A549 (cell line): ENCODE results near the gene ARMH1. TPM values are rescaled to one million over a fixed set of nuclear protein-coding genes. Genes with fewer than 3 reads are reported as not detected.
A peak's percentile ranks its signal among the peaks of the same experiment; 100 is the strongest.

Source experiments
- ATAC-seq, 2 experiments: fragments of 200-7000 bp in 1 of 2; fragments of >200 bp in 1 of 2; cut with Nextera tagmentation in 1 of 2; cut with Tn5 transposase in 1 of 2; 3 replicates each; pipeline versions ENCODE4 v1.8.0 to v1.9.1; 2018 to 2020; ENCODE audit warnings: mild to moderate bottlenecking in 1 of 2, moderate library complexity in 1 of 2
- CTCF ChIA-PET: fragments of 300-600 bp; sonication (Branson Sonifier 250); formaldehyde crosslinking; extraction: SDS; loops from one replicate; lab custom pipeline; 2021; ENCODE audit warnings: antibody characterized with exemption, inconsistent platforms; lab: Yijun Ruan, JAX
- POLR2A ChIA-PET: fragments of 350-600 bp; formaldehyde crosslinking; extraction: SDS; loops from one replicate; lab custom pipeline; 2021; ENCODE audit warnings: antibody characterized with exemption, inconsistent platforms; lab: Yijun Ruan, JAX
- DNase-seq, 2 experiments: peaks; one replicate each; pipeline versions ENCODE4 v3.0.0 to v3.0.0-alpha.2; 2011 to 2016; ENCODE audit warnings: low read depth in 1 of 2, low spot score in 1 of 2
- FAIRE-seq: peaks from 2 replicates; lab custom pipeline; 2011; peaks lifted over from hg19 to GRCh38; lab: Jason Lieb, UNC
- H3K27ac ChIP-seq, 2 experiments: fragments of >200 bp; sonication (Bioruptor Twin); formaldehyde crosslinking; 3 replicates each; pipeline ENCODE4 v1.5.1; 2016 to 2017
- H3K4me1 ChIP-seq: fragments of >200 bp; sonication (Bioruptor Twin); formaldehyde crosslinking; 3 replicates; pipeline ENCODE4 v1.6.1; 2016
- H3K4me2 ChIP-seq: fragments of >200 bp; sonication (Bioruptor Twin); formaldehyde crosslinking; 3 replicates; pipeline ENCODE4 v1.6.1; 2016
- H3K4me3 ChIP-seq: fragments of >200 bp; sonication (Bioruptor Twin); formaldehyde crosslinking; 3 replicates; pipeline ENCODE4 v1.5.1; 2016
- H3K9me3 ChIP-seq: fragments of >200 bp; sonication (Bioruptor Twin); formaldehyde crosslinking; 3 replicates; pipeline ENCODE4 v1.6.1; 2016
- CBX2 ChIP-seq: fragments of 200-600 bp; sonication (generic); IDR thresholded peaks from 2 replicates; pipeline ENCODE4 v1.6.1; 2016; ENCODE audit warnings: low read depth, mild to moderate bottlenecking, borderline replicate concordance
- CHD2 ChIP-seq: fragments of 150-350 bp; IDR thresholded peaks from 2 replicates; pipeline ENCODE4 v1.6.1; 2014; ENCODE audit warnings: low read length; ENCODE audit not compliant: partially characterized antibody
- EHF ChIP-seq: fragments of 250-450 bp; sonication (Bioruptor Pico); IDR thresholded peaks from 2 replicates; pipeline ENCODE4 v1.5.0; 2020; ENCODE audit warnings: mild to moderate bottlenecking
- EHMT2 ChIP-seq: fragments of 200-600 bp; sonication (generic); IDR thresholded peaks from 2 replicates; pipeline ENCODE4 v1.6.1; 2016; ENCODE audit warnings: antibody characterized with exemption, low read depth, mild to moderate bottlenecking, moderate library complexity
- FOSB ChIP-seq: fragments of 250-450 bp; sonication (Bioruptor Pico); IDR thresholded peaks from 2 replicates; pipeline ENCODE4 v1.5.0; 2020; ENCODE audit warnings: mild to moderate bottlenecking, moderate library complexity
- FOSL2 ChIP-seq, 2 experiments: fragments of 450-650 bp in 1 of 2; fragments of >200 bp in 1 of 2; sonication (Bioruptor Twin) in 1 of 2; formaldehyde crosslinking; IDR thresholded peaks; 2 replicates each; pipeline versions ENCODE4 v1.5.0 to v1.6.1; 2016 to 2020; ENCODE audit warnings: mild to moderate bottlenecking in 1 of 2, moderate library complexity in 1 of 2
- GATA3 ChIP-seq: IDR thresholded peaks from 2 replicates; pipeline ENCODE4 v1.6.1; 2012; ENCODE audit warnings: borderline replicate concordance
- HOXB5 ChIP-seq: fragments of 250-450 bp; sonication (Bioruptor Pico); IDR thresholded peaks from 2 replicates; pipeline ENCODE4 v1.5.0; 2020; ENCODE audit warnings: mild to moderate bottlenecking, moderate library complexity
- KDM1A ChIP-seq: fragments of 200-600 bp; sonication (generic); IDR thresholded peaks from 2 replicates; pipeline ENCODE4 v1.6.1; 2016; ENCODE audit warnings: low read depth, mild to moderate bottlenecking
- MAX ChIP-seq: IDR thresholded peaks from 2 replicates; pipeline ENCODE4 v1.6.1; 2012
- MAZ ChIP-seq: fragments of 150-350 bp; IDR thresholded peaks from 2 replicates; pipeline ENCODE4 v1.6.1; 2014; ENCODE audit warnings: antibody characterized with exemption, low read depth, low read length, borderline replicate concordance
- MYC ChIP-seq: IDR thresholded peaks from 2 replicates; pipeline ENCODE4 v1.6.1; 2012; ENCODE audit warnings: mild to moderate bottlenecking, inconsistent platforms, low read length, improper control_type of control experiment, borderline replicate concordance
- PBX3 ChIP-seq: IDR thresholded peaks from 2 replicates; pipeline ENCODE4 v1.6.1; 2012
- PHF8 ChIP-seq: fragments of 200-600 bp; sonication (generic); IDR thresholded peaks from 2 replicates; pipeline ENCODE4 v1.6.1; 2016; ENCODE audit warnings: low read depth, mild to moderate bottlenecking, antibody characterized with exemption, moderate library complexity, borderline replicate concordance
- POLR2A ChIP-seq: IDR thresholded peaks from 2 replicates; pipeline ENCODE4 v1.6.1; 2012; ENCODE audit warnings: mild to moderate bottlenecking, low read length
- RAD21 ChIP-seq, 2 experiments: fragments of >200 bp in 1 of 2; sonication (Bioruptor Twin) in 1 of 2; formaldehyde crosslinking in 1 of 2; IDR thresholded peaks in 1 of 2; conservative IDR thresholded peaks in 1 of 2; 2 replicates in 1 of 2; 3 replicates in 1 of 2; pipeline ENCODE4 v1.6.1; 2012 to 2018; ENCODE audit warnings: inconsistent platforms in 1 of 2
- RCOR1 ChIP-seq: fragments of 150-350 bp; IDR thresholded peaks from 2 replicates; pipeline ENCODE4 v1.6.1; 2014; ENCODE audit warnings: antibody characterized with exemption, low read length, low read depth
- RFX5 ChIP-seq: fragments of 450-650 bp; IDR thresholded peaks from 2 replicates; pipeline ENCODE4 v1.7.1; 2014; ENCODE audit warnings: antibody characterized with exemption, mild to moderate bottlenecking, moderate library complexity
- TFCP2L1 ChIP-seq: fragments of 250-450 bp; sonication (Bioruptor Pico); IDR thresholded peaks from 2 replicates; pipeline ENCODE4 v1.5.0; 2021; ENCODE audit warnings: mild to moderate bottlenecking
- TP53 ChIP-seq: fragments of 250-450 bp; sonication (Bioruptor Pico); IDR thresholded peaks from 2 replicates; pipeline ENCODE4 v1.5.0; 2021; ENCODE audit warnings: mild to moderate bottlenecking, moderate library complexity
- ZC3H11A ChIP-seq: fragments of 450-650 bp; IDR thresholded peaks from 2 replicates; pipeline ENCODE4 v1.6.1; 2014; ENCODE audit warnings: antibody characterized with exemption, mild to moderate bottlenecking
- ZSCAN20 ChIP-seq: fragments of 250-450 bp; sonication (Bioruptor Pico); IDR thresholded peaks from 2 replicates; pipeline ENCODE4 v1.8.0; 2022; ENCODE audit warnings: mild to moderate bottlenecking, moderate library complexity
- WGBS: methylation state at CpG from one replicate; pipeline ENCODE4 v1.1.6; 2017; ENCODE audit errors: missing lambda C conversion rate; 5-methylcytosine and 5-hydroxymethylcytosine counted together
- polyA plus RNA-seq, 4 experiments: library from polyadenylated mRNA; depleted of rRNA in 3 of 4; stranded (reverse); fragments of >200 nt; fragmentation: RNase III in 1 of 4; extraction: RNeasy Plus Mini Kit Qiagen cat#74134 plus additional on column Dnase treatment in 1 of 4; gene quantifications; 2 replicates in 3 of 4; 3 replicates in 1 of 4; pipeline ENCODE4 v1.2.3, GENCODE V29; 2011 to 2017
- TF ChIP-seq, protein P1 (sequence below): fragments of 250-450 bp; sonication (Bioruptor Pico); IDR thresholded peaks from 2 replicates; pipeline ENCODE4 v1.5.0; 2021; ENCODE audit warnings: mild to moderate bottlenecking, moderate library complexity, borderline replicate concordance
- TF ChIP-seq, protein P2 (sequence below): fragments of >200 bp; sonication (Bioruptor Twin); formaldehyde crosslinking; IDR thresholded peaks from 3 replicates; pipeline ENCODE4 v1.5.1; 2016
- TF ChIP-seq, protein P3 (sequence below): fragments of 200-600 bp; sonication (generic); IDR thresholded peaks from 2 replicates; pipeline ENCODE4 v1.6.1; 2016; ENCODE audit warnings: antibody characterized with exemption, mild to moderate bottlenecking, moderate library complexity

ARMH1 gene
- polyA plus RNA-seq, 2 of the 4 experiments (the other 2 are of a cell fraction) = 2.4 to 2.7 TPM

- TF ChIP-seq, protein P1, sequence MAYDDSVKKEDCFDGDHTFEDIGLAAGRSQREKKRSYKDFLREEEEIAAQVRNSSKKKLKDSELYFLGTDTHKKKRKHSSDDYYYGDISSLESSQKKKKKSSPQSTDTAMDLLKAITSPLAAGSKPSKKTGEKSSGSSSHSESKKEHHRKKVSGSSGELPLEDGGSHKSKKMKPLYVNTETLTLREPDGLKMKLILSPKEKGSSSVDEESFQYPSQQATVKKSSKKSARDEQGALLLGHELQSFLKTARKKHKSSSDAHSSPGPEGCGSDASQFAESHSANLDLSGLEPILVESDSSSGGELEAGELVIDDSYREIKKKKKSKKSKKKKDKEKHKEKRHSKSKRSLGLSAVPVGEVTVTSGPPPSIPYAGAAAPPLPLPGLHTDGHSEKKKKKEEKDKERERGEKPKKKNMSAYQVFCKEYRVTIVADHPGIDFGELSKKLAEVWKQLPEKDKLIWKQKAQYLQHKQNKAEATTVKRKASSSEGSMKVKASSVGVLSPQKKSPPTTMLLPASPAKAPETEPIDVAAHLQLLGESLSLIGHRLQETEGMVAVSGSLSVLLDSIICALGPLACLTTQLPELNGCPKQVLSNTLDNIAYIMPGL (CRISPR knock-in tag) = no peak
- no peak for TF ChIP-seq HOXB5 (CRISPR knock-in tag)
- TF ChIP-seq KDM1A = no peak
- no peak for TF ChIP-seq ZSCAN20 (CRISPR knock-in tag)
- TF ChIP-seq TP53 = no peak
- TF ChIP-seq EHMT2 = no peak
- no peak for TF ChIP-seq RCOR1
- TF ChIP-seq FOSB (CRISPR knock-in tag) = no peak
- TF ChIP-seq GATA3 = no peak
- TF ChIP-seq CHD2 = no peak
- TF ChIP-seq PBX3 = no peak
- TF ChIP-seq ZC3H11A = no peak
- no peak for TF ChIP-seq RFX5
- TF ChIP-seq MAX = peak; percentile 19; the same call in 1 of the 2 replicates
- peak; percentile 78 to 81 for TF ChIP-seq RAD21 (conservative IDR thresholded peaks at IDR 0.05 in 1 of 2, IDR thresholded peaks at IDR 0.05 in 1 of 2)
- TF ChIP-seq, protein P2, sequence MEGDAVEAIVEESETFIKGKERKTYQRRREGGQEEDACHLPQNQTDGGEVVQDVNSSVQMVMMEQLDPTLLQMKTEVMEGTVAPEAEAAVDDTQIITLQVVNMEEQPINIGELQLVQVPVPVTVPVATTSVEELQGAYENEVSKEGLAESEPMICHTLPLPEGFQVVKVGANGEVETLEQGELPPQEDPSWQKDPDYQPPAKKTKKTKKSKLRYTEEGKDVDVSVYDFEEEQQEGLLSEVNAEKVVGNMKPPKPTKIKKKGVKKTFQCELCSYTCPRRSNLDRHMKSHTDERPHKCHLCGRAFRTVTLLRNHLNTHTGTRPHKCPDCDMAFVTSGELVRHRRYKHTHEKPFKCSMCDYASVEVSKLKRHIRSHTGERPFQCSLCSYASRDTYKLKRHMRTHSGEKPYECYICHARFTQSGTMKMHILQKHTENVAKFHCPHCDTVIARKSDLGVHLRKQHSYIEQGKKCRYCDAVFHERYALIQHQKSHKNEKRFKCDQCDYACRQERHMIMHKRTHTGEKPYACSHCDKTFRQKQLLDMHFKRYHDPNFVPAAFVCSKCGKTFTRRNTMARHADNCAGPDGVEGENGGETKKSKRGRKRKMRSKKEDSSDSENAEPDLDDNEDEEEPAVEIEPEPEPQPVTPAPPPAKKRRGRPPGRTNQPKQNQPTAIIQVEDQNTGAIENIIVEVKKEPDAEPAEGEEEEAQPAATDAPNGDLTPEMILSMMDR = peak; percentile 71
- TF ChIP-seq POLR2A = no peak
Observed at GRCh38 chr1:44652445-44653106, 21.9 kb upstream of the ARMH1 start (continued).

- Histone ChIP-seq H3K4me3 (no peak overlapping the region), H3K9me3 (no peaks in the 10 kb centered on the region), H3K27ac (no peak overlapping the region), H3K4me2 (no peak overlapping the region), H3K4me1 (no peaks in the 10 kb centered on the region)
- 52% methylated on average over 10 of the region's 11 CpGs for WGBS
- ChIA-PET CTCF (interaction anchor here (0.5 to 5.6 kb wide), 49 partner anchors 8 to 890 kb away, joined by 3 to 119 read pairs (median 4); partner anchors contain the start of genes ARMH1, DMAP1 and TMEM53), POLR2A (interaction anchor here (0.5 to 1.3 kb wide), 4 partner anchors 21 to 665 kb away, joined by 3 to 9 read pairs (median 3); partner anchors contain the start of gene TMEM53)
- ATAC-seq (peak in 1 of 2 experiments; percentile 4; a peak in 1 of 6 replicates), DNase-seq (no peak), FAIRE-seq (no peak)
- no peak for TF ChIP-seq GATA3
- no peak for TF ChIP-seq MYC
- no peak for TF ChIP-seq FOSL2 (IDR thresholded peaks at IDR 0.05)
- no peak for TF ChIP-seq FOSL2 (CRISPR knock-in tag; IDR thresholded peaks at IDR 0.05)
- TF ChIP-seq ZSCAN20 (CRISPR knock-in tag) = no peak
- TF ChIP-seq EHF = no peak
- no peak for TF ChIP-seq CBX2
- no peak for TF ChIP-seq HOXB5 (CRISPR knock-in tag)
- TF ChIP-seq MAZ = no peak
- TF ChIP-seq, protein P3, sequence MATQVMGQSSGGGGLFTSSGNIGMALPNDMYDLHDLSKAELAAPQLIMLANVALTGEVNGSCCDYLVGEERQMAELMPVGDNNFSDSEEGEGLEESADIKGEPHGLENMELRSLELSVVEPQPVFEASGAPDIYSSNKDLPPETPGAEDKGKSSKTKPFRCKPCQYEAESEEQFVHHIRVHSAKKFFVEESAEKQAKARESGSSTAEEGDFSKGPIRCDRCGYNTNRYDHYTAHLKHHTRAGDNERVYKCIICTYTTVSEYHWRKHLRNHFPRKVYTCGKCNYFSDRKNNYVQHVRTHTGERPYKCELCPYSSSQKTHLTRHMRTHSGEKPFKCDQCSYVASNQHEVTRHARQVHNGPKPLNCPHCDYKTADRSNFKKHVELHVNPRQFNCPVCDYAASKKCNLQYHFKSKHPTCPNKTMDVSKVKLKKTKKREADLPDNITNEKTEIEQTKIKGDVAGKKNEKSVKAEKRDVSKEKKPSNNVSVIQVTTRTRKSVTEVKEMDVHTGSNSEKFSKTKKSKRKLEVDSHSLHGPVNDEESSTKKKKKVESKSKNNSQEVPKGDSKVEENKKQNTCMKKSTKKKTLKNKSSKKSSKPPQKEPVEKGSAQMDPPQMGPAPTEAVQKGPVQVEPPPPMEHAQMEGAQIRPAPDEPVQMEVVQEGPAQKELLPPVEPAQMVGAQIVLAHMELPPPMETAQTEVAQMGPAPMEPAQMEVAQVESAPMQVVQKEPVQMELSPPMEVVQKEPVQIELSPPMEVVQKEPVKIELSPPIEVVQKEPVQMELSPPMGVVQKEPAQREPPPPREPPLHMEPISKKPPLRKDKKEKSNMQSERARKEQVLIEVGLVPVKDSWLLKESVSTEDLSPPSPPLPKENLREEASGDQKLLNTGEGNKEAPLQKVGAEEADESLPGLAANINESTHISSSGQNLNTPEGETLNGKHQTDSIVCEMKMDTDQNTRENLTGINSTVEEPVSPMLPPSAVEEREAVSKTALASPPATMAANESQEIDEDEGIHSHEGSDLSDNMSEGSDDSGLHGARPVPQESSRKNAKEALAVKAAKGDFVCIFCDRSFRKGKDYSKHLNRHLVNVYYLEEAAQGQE = no peak
- TF ChIP-seq PHF8 = no peak
- no peak for TF ChIP-seq FOSB (CRISPR knock-in tag)
- TF ChIP-seq TP53 = no peak
- TF ChIP-seq TFCP2L1 (CRISPR knock-in tag) = no peak
- no peak for TF ChIP-seq RCOR1
- no peak for TF ChIP-seq RAD21 (conservative IDR thresholded peaks at IDR 0.05 in 1 of 2, IDR thresholded peaks at IDR 0.05 in 1 of 2)
Observed at GRCh38 chr1:44653107-44653964, 21.2 kb upstream of the ARMH1 start.
